Measurements from ENCODE around the gene STYX.
"Not testable (repeated sequence)": the region's sequence is repeated elsewhere in the genome, so short reads cannot be mapped to it uniquely, and the experiment has no call there.

Gene STYX

DNA sequence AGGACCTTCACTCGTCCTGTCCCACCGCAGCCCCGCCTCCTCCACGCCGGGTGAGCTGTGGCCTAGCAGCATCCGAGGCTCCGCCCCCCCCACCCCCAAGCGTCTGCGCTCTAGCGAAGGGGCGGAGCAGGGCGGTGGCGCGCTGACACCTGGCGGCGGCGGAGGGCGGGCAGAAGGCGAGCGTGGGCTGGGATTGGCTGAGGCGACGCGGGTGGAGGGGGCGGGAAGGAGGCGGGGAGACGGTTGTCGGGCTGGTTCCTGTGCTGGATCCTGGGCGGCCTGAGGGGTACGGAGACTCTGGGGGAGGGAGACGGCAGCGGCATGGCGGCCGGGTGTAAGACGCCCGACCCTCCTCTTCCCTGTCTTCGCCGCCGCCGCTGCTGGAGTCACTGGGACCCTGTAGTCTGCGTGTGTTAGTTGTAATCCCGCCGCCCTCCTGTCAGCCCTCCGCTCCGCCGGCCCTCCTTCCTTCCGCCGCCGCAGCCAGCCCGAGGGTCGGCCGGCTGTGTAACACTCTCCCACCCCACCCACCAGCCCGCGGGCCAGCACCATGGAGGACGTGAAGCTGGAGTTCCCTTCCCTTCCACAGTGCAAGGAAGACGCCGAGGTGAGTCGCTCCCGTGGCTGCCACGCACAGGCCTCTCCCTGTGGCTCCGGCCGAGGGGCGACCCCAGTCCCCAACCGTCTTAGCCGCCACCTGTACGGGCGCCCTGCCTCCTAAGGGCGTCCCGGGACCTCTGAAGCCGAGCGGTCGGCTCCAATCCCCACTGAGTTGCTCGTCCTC lies at the start of gene STYX:
TSS of gene STYX (plus strand) at position 242 of the 784 bp plus-strand sequence. CDS start at position 551, 309 bp downstream.
- DNase-seq = peak; percentile 97

- DNase-seq = no peak
Observed at GRCh38 chr14:52683985-52684520, 45.9 kb upstream of the STYX start.

GRCh38 chr14:52686176-52686575 lies 43.8 kb upstream of the STYX start:
- no peak for DNase-seq

DNA sequence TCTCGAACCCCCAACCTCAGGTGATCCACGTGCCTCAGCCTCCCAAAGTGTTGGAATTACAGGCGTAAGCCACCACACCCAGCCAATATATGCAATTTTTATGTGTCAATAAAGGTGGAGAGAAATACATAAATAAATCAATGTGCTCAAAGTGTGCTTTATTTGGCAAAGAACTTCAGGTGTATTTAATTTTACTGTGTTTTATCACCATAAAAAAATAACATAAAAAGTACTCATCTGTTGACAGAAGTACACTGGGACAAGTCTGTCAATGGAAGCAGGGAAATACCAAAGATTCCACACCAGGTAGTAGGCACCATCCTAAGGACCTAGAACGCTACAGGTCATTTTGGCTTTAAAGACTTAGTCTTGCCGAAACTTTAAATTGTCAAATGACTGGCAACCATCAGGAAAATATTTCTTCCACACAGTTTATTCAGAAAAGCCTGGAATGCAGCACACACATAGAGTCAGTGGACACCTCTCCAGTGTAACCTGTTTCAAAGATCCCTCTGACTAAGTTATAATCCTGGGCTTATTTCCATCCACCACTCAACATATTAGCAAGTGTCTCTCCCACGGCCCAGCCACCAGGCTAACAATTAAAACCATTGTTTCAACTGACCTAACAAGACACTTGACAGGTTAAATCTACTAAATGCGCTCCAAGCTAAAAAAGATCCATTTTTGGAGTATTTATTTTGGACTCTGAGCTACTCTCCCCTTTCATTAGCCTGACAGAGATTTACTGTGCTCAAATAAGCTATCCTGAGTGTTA lies 38.8 kb upstream of the STYX start:
- DNase-seq = no peak

DNA sequence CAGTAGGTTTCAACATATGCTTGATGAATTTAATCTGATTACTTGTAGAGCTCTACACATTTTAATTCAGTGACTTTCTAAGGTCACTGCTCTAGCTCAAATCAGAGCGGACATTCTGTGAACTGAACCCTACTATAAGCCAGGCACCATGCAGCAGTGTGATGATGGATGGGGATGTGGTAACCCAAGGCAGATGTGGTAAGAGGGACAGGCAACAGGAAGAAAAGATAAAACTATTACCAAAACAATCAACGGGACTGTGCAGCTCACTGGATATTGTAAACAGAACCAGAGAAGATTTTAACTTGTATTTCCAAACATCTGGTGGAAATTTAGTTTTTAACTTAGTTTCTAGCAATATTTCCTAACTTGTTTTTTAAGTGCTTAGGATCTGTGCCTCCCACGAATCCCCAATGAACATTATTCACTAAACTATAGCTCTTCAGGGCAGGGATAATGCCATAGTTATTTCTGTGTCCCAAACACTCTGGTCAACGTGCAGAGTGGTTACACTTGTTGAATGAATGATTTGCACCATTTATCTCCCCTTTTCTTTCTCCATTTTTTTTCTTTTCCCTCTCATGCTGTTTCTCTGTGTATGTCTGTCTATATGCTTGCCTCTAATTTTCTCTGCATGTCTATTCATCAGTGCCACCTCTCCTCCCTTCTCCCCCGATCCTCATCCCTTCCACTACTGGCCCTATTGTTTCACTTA lies 37.6 kb upstream of the STYX start:
- DNase-seq = no peak

DNA sequence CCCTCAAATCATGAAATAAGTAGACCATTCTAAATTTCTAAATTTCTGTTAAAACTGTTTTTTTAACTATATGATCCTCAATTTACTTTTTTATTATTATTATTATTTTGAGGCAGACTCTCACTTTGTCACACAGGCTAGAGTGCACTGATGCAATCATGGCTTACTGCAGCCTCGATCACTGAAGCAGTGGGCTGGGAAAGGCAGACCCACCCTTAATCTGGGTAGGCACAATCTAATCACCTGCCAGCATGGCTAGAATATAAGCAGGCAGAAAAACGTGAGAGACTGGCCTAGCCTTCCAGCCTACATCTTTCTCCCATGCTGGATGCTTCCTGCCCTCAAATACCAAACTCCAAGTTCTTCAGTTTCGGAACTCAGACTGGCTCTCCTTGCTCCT lies 36.9 kb upstream of the STYX start:
- no peak for DNase-seq

GRCh38 chr14:52693532-52693931 lies 36.4 kb upstream of the STYX start:
- no peak for DNase-seq

- DNase-seq = peak; percentile 55
Observed at GRCh38 chr14:52694761-52695480, 35.0 kb upstream of the STYX start.

DNA sequence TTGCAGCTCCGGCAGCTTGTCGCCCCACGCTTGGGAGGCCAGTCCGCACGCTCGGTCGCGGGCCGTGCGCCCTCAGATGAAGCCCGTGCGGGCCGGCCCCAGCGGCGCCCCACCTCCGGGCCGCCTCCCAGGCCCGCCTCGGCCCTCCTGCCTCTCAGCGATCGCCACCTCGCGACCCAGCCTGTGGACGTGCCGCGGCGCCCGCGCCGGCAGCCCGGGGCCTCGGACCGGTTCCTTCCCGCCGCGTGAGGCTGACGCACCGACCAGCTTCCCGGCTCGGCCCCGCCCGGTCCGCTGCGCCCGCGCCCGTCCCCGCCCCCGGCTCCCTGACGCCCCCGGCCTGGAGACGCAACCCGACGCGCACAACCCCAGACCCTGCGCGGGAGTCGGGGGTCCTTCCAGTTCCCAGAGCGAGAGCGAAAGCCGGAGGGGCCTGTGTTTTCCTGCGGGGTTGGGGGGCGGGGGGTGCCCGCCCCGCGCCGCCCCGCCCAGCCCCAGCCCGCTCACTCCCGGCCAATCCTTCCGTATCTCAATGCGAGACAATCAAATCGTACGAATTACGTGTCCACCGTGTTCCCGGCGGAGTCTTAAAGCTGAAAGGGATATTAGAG lies 34.4 kb upstream of the STYX start, which contains the start of gene ERO1A:
TSS of gene ERO1A (minus strand) at position 78 of the 611 bp plus-strand sequence. CDS start at position 1, 77 bp downstream.
- DNase-seq = peak; percentile 72

GRCh38 chr14:52700701-52701172 lies 29.2 kb upstream of the STYX start:
- no peak for DNase-seq

DNA sequence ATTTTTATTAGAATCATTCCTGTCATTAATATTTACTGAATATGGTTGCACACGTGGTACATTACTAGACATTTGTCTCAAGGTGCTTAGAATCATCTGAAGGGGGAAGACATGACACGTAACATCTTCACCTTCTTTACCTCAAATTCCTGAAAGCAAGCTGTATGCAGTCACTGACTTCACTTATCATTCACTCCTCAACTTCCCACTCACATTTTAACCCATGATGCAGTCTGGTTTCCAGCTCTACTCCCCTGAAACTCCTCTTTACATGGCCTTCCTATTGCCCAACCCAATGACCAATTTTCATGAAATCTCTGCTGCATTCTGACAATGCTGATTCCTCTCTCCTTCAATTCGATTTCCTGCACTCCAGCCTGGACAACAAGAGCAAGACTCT lies 28.7 kb upstream of the STYX start:
- DNase-seq = no peak

DNA sequence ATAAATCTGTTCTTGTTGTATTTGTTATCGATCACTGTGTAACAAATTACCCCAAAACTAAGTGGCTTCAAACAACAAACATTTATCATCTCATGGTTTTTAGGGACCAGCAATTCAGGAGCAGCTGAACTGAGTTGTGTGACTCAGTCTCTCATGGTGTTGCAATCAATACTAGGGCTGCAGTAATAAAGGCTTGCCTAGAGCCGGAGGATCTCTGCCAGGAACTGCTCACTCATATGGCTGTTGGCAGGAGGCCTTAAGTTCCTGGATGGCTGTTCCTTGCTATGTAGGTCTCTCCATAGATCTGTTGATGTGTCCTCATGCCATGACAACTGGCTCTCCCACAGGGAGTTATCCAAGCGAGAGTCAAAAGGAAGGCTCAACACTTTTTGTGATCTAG lies 26.7 kb upstream of the STYX start:
- DNase-seq = no peak

DNA sequence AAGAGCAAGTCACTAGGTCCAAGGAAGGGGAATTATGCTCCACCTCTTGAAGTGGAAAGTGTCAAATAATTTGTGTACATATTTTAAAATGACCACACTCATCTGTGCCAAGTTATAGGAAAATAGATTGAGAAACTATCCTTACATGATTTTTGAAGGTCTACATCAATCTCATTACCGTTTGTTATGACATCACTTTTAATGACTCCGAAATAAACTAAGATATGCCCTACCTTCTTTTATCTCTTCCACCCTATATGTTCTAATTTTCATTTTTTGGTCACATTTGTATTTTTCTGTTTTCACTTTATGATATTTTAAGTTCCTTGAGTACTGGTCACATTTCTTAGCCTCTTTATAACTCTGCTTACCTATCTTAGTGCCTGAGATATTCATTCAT lies 26.3 kb upstream of the STYX start:
- DNase-seq = no peak

- DNase-seq = no peak
Observed at GRCh38 chr14:52706286-52706685, 23.7 kb upstream of the STYX start.

DNA sequence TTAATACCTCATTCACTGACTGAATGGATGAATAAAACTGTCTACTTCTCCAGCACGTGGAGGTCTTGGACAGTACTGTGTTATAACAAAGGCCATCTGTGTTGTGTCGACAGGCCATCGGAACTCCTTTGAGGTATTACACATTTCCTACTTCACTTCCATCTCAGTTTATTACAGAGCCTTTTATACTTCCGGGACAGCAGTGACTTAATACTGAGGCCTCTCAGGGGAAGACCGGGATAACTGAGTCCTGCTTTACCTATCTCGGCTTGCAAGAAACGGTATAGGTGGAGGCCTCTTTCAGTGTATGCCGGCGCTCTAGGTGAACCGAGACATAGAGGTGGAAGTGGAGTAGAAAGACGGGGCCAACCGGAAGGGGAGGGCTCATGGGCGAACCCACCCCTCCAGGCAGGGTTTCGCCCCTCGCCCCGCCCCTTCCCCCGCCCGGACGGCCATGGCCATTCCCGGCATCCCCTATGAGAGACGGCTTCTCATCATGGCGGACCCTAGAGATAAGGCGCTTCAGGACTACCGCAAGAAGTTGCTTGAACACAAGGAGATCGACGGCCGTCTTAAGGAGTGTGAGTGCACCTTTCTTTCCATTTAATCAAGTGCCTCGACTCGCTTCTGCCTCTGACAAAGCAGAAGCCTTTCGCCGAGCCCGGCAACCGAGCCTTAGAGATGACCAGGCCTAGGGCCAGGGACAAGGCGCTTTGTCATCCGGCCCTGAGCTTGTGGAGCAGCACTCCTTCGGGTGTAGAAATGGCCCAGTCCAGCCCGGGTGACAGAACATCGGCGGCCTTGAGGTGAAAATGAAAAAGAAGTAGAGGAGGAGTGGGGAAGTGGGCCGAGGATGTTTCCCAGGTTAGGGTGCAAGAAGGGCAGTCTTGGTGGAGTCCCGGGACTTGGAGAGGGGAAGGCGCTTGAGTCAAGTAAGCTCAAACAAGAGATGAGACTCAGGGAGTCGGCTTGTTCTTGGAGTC lies 23.0 kb upstream of the STYX start, which contains the start of gene PSMC6:
TSS of gene PSMC6 (plus strand) at position 477 of the 983 bp plus-strand sequence. CDS start at position 497, 20 bp downstream.
- peak; percentile 94 for DNase-seq

GRCh38 chr14:52711666-52712065 lies 18.3 kb upstream of the STYX start:
- no peak for DNase-seq

GRCh38 chr14:52716155-52716554 lies 13.8 kb upstream of the STYX start:
- DNase-seq = no peak

- DNase-seq = no peak
Observed at GRCh38 chr14:52723514-52724359, 6.2 kb upstream of the STYX start.

- no peak for DNase-seq
Observed at GRCh38 chr14:52724360-52724644, 5.7 kb upstream of the STYX start.

DNA sequence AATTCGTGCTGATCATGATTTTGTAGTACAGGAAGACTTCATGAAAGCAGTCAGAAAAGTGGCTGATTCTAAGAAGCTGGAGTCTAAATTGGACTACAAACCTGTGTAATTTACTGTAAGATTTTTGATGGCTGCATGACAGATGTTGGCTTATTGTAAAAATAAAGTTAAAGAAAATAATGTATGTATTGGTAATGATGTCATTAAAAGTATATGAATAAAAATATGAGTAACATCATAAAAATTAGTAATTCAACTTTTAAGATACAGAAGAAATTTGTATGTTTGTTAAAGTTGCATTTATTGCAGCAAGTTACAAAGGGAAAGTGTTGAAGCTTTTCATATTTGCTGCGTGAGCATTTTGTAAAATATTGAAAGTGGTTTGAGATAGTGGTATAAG lies 2.5 kb upstream of the STYX start:
- not testable (repeated sequence) for DNase-seq

Data from NCI-H1092 (cell line).